ENCODE data around the gene RPS5. TPM values are rescaled to one million over a fixed set of nuclear protein-coding genes. Genes with fewer than 3 reads are reported as not detected.
"Not testable (repeated sequence)": the region's sequence is repeated elsewhere in the genome, so short reads cannot be mapped to it uniquely, and the experiment has no call there.

Gene RPS5
- total RNA-seq, 2 donors from 2014 or later, result 1,184 to 2,289 TPM

DNA sequence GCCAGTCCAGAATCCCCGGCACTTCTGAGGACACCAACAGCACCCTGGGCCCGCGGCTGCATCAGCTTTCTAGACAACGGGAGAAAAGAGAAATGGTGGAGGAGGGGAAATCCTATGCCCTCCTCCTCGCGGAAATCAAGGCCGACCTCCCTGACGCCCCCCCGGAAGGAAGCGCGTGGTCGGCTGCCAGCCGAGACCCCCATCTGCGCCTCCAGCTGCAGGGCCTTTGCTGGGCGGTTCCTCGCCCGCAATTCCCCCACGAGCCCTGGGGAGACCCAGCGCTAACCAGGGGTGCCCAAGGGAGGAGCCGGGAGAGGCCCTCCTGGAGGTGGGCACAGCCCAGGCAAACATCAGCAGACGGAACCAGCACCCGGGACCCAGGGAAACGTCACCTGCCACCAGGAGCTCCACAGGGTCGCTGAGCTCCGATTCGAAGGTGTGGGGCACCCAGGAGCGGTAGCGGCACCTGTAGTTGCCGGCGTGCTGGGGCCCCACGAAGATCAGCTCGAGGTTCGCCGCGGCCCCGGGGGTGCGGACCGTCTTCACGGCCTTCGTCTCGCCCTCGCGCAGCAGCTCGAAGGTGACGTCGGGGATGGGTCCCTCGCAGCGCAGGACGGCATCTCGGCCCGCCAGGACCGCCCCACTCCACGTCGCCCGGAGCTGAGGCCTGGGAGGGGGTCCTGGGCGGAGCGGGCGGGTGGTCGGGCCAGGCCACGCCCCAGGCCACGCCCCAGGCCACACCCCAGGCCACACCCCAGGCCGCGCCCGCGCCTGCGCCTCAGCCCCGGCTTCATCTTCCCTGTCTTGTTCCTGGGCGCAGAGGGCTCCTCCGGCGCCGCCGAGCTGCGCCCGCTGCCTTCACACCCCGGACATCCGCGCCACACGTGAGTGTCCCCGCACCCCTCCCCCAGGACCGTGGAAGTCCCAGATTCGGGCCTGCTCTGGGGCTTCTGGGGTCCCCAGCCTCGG lies 39.8 kb upstream of the RPS5 start:
- Histone ChIP-seq H3K9me3 (no peaks in the 10 kb centered on the region), H3K4me3 (peak overlapping the region; percentile 44), H3K36me3 (no peaks in the 10 kb centered on the region), H3K4me1 (replicated peaks) (no peaks in the 10 kb centered on the region), H3K27me3 (replicated peaks; ENCODE audit: insufficient read depth) (peaks cover 3% of the 10 kb centered on the region), H3K27ac (peak overlapping the region; percentile 62 to 66)
- peak; percentile 18 for DNase-seq (ENCODE audit: low spot score)
- intact Hi-C loops (cut with DNase I), result no loop called here
- WGBS, result 3% methylated on average over 60 of the region's 82 CpGs
- TF ChIP-seq POLR2A (IDR thresholded peaks at IDR 0.05), result no peak
- TF ChIP-seq POLR2AphosphoS5 (IDR thresholded peaks at IDR 0.05), result peak; percentile 31
- TF ChIP-seq, protein P1, sequence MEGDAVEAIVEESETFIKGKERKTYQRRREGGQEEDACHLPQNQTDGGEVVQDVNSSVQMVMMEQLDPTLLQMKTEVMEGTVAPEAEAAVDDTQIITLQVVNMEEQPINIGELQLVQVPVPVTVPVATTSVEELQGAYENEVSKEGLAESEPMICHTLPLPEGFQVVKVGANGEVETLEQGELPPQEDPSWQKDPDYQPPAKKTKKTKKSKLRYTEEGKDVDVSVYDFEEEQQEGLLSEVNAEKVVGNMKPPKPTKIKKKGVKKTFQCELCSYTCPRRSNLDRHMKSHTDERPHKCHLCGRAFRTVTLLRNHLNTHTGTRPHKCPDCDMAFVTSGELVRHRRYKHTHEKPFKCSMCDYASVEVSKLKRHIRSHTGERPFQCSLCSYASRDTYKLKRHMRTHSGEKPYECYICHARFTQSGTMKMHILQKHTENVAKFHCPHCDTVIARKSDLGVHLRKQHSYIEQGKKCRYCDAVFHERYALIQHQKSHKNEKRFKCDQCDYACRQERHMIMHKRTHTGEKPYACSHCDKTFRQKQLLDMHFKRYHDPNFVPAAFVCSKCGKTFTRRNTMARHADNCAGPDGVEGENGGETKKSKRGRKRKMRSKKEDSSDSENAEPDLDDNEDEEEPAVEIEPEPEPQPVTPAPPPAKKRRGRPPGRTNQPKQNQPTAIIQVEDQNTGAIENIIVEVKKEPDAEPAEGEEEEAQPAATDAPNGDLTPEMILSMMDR (IDR thresholded peaks at IDR 0.05), result no peak

GRCh38 chr19:58348080-58348479 lies 39.0 kb upstream of the RPS5 start:
- H3K9me3 ChIP-seq; H3K36me3 ChIP-seq; intact Hi-C loops (cut with DNase I); H3K27me3 ChIP-seq (replicated peaks; ENCODE audit: insufficient read depth); H3K27ac ChIP-seq; H3K4me1 ChIP-seq (replicated peaks); DNase-seq (ENCODE audit: low spot score): not testable (repeated sequence)
- peak overlapping the region; percentile 44 for H3K4me3 ChIP-seq
- 25% methylated on average over 12 of the region's 12 CpGs for WGBS

DNA sequence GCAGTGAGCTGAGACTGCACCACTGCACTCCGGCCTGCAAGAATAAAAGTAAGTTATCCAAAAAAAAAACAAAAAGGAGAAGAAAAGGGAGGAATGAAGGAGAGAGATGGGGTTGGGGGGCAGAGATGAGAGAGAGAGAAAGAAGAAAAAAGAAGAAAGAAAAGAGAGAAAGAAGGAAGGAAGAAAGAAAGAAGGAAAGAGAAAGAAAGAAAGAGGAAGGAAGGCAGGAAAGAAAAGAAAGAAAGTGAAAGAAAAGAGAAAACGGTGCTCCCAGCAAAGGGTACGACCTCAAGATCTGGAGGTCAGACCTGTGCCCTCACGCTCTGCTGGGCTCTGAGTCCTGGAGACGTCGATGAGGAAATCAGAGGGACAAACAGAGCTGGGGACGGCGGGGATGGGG lies 37.5 kb upstream of the RPS5 start:
- Histone ChIP-seq H3K27ac (no peak overlapping the region), H3K9me3 (no peaks in the 10 kb centered on the region), H3K36me3 (no peaks in the 10 kb centered on the region), H3K4me1 (replicated peaks) (no peaks in the 10 kb centered on the region), H3K27me3 (replicated peaks; ENCODE audit: insufficient read depth) (peaks cover 3% of the 10 kb centered on the region), H3K4me3 (no peak overlapping the region)
- no peak for DNase-seq (ENCODE audit: low spot score)
- intact Hi-C loops (cut with DNase I), result no loop called here
- 38% methylated on average over 8 of the region's 8 CpGs for WGBS
- TF ChIP-seq, protein P1 (IDR thresholded peaks at IDR 0.05), result no peak
- no peak for TF ChIP-seq POLR2A (IDR thresholded peaks at IDR 0.05)
- no peak for TF ChIP-seq POLR2AphosphoS5 (IDR thresholded peaks at IDR 0.05)

GRCh38 chr19:58350001-58350861 lies 36.8 kb upstream of the RPS5 start:
- WGBS, result 30% methylated on average over 68 of the region's 84 CpGs

More at GRCh38 chr19:58350001-58350861, 36.8 kb upstream of the RPS5 start:
- Histone ChIP-seq H3K4me1 (replicated peaks) (no peaks in the 10 kb centered on the region), H3K4me3 (no peak overlapping the region), H3K27me3 (replicated peaks; ENCODE audit: insufficient read depth) (peaks cover 3% of the 10 kb centered on the region), H3K36me3 (no peaks in the 10 kb centered on the region), H3K9me3 (no peaks in the 10 kb centered on the region), H3K27ac (no peak overlapping the region)
- TF ChIP-seq, protein P1 (IDR thresholded peaks at IDR 0.05), result no peak
- TF ChIP-seq POLR2AphosphoS5 (IDR thresholded peaks at IDR 0.05) (no peak), POLR2A (IDR thresholded peaks at IDR 0.05) (no peak)
- no peak for DNase-seq (ENCODE audit: low spot score)
- intact Hi-C loops (cut with DNase I), result no loop called here

Data from prostate gland (tissue), 2 donors.